HUES64 (cell line): ENCODE data around the gene GSDMA.

Experiments used
- H3K27ac ChIP-seq: 2 replicates; pipeline ENCODE4 v1.7.0; 2013; ENCODE audit warnings: low read depth, low read length, inconsistent platforms
- H3K27me3 ChIP-seq: 2 replicates; pipeline ENCODE4 v1.6.1; 2013; ENCODE audit warnings: mild to moderate bottlenecking, low read length; ENCODE audit not compliant: insufficient read depth
- H3K36me3 ChIP-seq: 2 replicates; pipeline ENCODE4 v1.6.1; 2013; ENCODE audit warnings: mild to moderate bottlenecking, low read length; ENCODE audit not compliant: insufficient read depth
- H3K4me1 ChIP-seq: 2 replicates; pipeline ENCODE4 v1.6.1; 2013; ENCODE audit warnings: mild to moderate bottlenecking, low read length, moderate library complexity; ENCODE audit not compliant: insufficient read depth
- H3K4me3 ChIP-seq: 2 replicates; pipeline ENCODE4 v1.5.1; 2013; ENCODE audit warnings: mild to moderate bottlenecking, low read length, moderate library complexity
- H3K9ac ChIP-seq: 2 replicates; pipeline ENCODE4 v1.6.1; 2013; ENCODE audit warnings: mild to moderate bottlenecking, low read depth, low read length
- H3K9me3 ChIP-seq: 2 replicates; pipeline ENCODE4 v1.6.1; 2013; ENCODE audit warnings: low read depth, low read length; ENCODE audit not compliant: insufficient read depth
- WGBS: fragments of 150-250, 120-280 bp; methylation state at CpG from one replicate; pipeline ENCODE4 v1.1.7; 2013; ENCODE audit warnings: missing lambda C conversion rate; 5-methylcytosine and 5-hydroxymethylcytosine counted together

GSDMA gene

GRCh38 chr17:39966771-39967170 lies 4.0 kb downstream of the GSDMA start:
- H3K4me1 ChIP-seq = no peaks in the 10 kb centered on the region
- H3K9me3 ChIP-seq = no peaks in the 10 kb centered on the region
- no peak overlapping the region for H3K4me3 ChIP-seq
- H3K9ac ChIP-seq = no peak overlapping the region
- H3K27me3 ChIP-seq = peaks cover 3% of the 10 kb centered on the region; the same call in 1 of the 2 replicates
- 91% methylated on average over 6 of the region's 6 CpGs for WGBS
- no peaks in the 10 kb centered on the region for H3K36me3 ChIP-seq
- H3K27ac ChIP-seq = no peak overlapping the region

DNA sequence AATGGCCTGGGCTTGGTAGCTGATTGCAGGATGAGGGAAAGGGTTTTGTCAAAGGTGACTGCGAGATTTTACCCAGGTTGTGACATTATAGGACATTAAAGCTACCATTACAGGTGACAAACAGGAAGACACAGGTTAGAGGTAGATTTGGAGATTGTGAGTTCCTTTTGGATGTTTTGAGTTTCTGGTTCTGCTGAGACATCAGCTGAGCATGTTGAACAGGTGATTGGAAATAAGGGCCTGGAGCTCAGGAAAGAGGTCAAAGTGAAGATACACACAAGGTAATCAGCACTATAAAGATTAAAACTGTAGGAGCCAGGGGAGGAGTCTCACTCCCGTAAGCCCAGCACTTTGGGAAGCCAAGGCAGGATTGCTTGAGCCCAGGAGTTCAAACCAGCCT lies 6.0 kb downstream of the GSDMA start:
- Histone ChIP-seq H3K4me1 (no peaks in the 10 kb centered on the region), H3K9ac (no peak overlapping the region), H3K9me3 (no peaks in the 10 kb centered on the region), H3K36me3 (no peaks in the 10 kb centered on the region), H3K27me3 (peaks cover 3% of the 10 kb centered on the region; the same call in 1 of the 2 replicates), H3K27ac (no peak overlapping the region), H3K4me3 (no peak overlapping the region)
- 84% methylated on average over 2 of the region's 2 CpGs for WGBS

DNA sequence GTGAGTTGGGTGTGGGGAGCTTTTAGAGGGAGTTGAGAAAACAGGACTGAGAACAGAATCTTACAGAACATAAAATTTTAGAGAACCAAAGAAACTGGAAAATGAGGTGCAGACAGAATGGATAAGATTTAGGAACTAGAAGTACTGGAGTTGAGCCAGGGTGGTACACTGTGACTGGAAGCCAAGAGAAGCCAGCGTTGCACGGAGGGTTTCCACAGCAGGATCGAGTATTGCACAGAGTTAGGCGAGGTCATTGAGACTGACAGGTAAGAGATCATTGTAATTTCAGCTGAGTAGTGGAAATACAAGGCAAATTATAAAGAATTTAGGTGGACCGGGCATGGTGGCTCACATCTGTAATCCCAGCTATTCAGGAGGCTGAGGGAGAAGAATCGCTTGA lies 6.6 kb downstream of the GSDMA start:
- Histone ChIP-seq H3K27me3 (peaks cover 3% of the 10 kb centered on the region; the same call in 1 of the 2 replicates), H3K27ac (no peak overlapping the region), H3K9me3 (no peaks in the 10 kb centered on the region), H3K4me1 (no peaks in the 10 kb centered on the region), H3K9ac (no peak overlapping the region), H3K36me3 (no peaks in the 10 kb centered on the region), H3K4me3 (no peak overlapping the region)
- 93% methylated on average over 6 of the region's 6 CpGs for WGBS

DNA sequence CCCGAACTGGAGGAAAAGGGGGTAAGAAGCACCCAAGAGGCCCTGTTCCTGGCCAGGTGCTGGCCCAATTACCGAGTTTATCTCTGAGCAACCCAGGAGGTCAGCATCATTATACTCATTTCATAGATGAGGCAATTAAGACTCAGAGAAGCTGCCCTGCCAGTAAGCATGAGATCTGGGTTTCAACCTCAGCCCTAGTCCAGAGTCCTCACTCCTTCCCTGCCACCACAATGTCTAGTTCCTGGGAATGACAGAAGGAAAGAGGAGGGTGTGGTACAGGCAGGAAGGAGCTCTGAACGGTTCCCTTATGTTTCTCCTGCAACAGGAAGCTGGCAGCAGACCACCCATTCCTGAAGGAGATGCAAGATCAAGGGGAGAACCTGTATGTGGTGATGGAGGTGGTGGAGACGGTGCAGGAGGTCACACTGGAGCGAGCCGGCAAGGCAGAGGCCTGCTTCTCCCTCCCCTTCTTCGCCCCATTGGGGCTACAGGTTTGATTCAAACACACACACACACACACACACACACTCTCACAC lies 7.4 kb downstream of the GSDMA start:
- Histone ChIP-seq H3K4me1 (no peaks in the 10 kb centered on the region), H3K27me3 (peaks cover 3% of the 10 kb centered on the region; the same call in 1 of the 2 replicates), H3K27ac (no peak overlapping the region), H3K9ac (no peak overlapping the region), H3K4me3 (no peak overlapping the region), H3K36me3 (no peaks in the 10 kb centered on the region), H3K9me3 (no peaks in the 10 kb centered on the region)
- 81% methylated on average over 7 of the region's 7 CpGs for WGBS

DNA sequence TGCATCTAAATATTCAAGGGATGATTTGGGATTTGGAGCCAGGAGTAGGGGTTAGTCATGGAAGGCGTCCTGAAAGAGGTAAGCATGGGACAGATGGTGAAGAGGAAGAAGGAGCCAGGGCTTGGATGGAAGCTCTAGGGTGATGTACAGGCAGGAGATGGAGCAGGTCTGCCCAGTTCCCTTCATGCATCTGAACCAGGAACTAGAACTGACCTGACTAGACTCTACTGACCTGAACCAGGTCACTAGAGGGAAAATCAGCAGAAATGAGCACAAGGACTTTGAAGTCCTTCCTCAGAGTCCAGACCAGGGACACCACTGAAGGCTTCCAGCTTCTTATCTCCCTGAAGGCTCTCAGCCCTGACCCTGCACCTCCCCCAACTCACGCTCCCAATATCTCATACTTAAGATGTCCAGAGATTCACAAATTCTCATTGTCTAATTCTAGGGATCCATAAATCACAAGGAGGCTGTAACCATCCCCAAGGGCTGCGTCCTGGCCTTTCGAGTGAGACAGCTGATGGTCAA lies 8.3 kb downstream of the GSDMA start:
- no peaks in the 10 kb centered on the region for H3K4me1 ChIP-seq
- H3K4me3 ChIP-seq = no peak overlapping the region
- H3K27ac ChIP-seq = no peak overlapping the region
- H3K9ac ChIP-seq = no peak overlapping the region
- peaks cover 3% of the 10 kb centered on the region; the same call in 1 of the 2 replicates for H3K27me3 ChIP-seq
- H3K36me3 ChIP-seq = no peaks in the 10 kb centered on the region
- whole genome bisulfite sequencing = 96% methylated on average over 4 of the region's 4 CpGs
- H3K9me3 ChIP-seq = no peaks in the 10 kb centered on the region

GRCh38 chr17:39972271-39972670 lies 9.5 kb downstream of the GSDMA start:
- Histone ChIP-seq H3K4me1 (no peaks in the 10 kb centered on the region), H3K27me3 (peaks cover 3% of the 10 kb centered on the region; the same call in 1 of the 2 replicates), H3K9me3 (no peaks in the 10 kb centered on the region), H3K36me3 (no peaks in the 10 kb centered on the region), H3K27ac (no peak overlapping the region), H3K4me3 (no peak overlapping the region), H3K9ac (no peak overlapping the region)
- 69% methylated on average over 3 of the region's 3 CpGs for WGBS

GRCh38 chr17:39973496-39973895 lies 10.7 kb downstream of the GSDMA start:
- Histone ChIP-seq H3K27ac (no peak overlapping the region), H3K36me3 (no peaks in the 10 kb centered on the region), H3K9me3 (no peaks in the 10 kb centered on the region), H3K4me1 (no peaks in the 10 kb centered on the region), H3K27me3 (peaks cover 3% of the 10 kb centered on the region; the same call in 1 of the 2 replicates), H3K4me3 (no peak overlapping the region), H3K9ac (no peak overlapping the region)
- WGBS = 99% methylated on average over 2 of the region's 2 CpGs

DNA sequence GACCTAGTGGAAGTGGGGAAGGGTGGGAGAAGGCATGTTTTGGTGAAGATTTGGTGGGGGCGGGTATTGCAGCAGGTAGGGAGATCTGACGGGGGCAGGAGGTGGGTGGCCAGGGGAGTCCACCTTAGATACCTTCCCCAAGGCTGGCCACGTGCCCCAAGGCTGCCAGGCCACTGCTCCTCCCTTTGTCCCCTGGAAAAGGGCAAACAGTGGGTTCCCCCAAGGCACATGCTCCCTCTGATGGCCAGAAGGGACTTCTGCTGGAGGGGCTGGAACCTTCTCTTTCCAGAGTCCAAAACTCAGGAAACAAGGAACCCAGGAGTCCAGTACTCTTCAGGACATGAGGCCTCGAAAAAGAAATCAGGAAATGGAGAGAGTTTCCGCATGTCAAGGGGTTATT lies 11.6 kb downstream of the GSDMA start:
- Histone ChIP-seq H3K27ac (no peak overlapping the region), H3K4me3 (no peak overlapping the region), H3K9ac (no peak overlapping the region), H3K27me3 (peaks cover 3% of the 10 kb centered on the region; the same call in 1 of the 2 replicates), H3K9me3 (no peaks in the 10 kb centered on the region), H3K4me1 (peaks cover 6% of the 10 kb centered on the region), H3K36me3 (no peaks in the 10 kb centered on the region)
- WGBS = 90% methylated on average over 5 of the region's 5 CpGs

- H3K9ac ChIP-seq = no peak overlapping the region
- no peak overlapping the region for H3K4me3 ChIP-seq
- H3K9me3 ChIP-seq = no peaks in the 10 kb centered on the region
- H3K27ac ChIP-seq = no peak overlapping the region
- H3K36me3 ChIP-seq = no peaks in the 10 kb centered on the region
- no peaks in the 10 kb centered on the region for H3K27me3 ChIP-seq
- 84% methylated on average over 4 of the region's 4 CpGs for WGBS
- peaks cover 10% of the 10 kb centered on the region for H3K4me1 ChIP-seq
Measured at GRCh38 chr17:39975801-39976200, 13.0 kb downstream of the GSDMA start.

DNA sequence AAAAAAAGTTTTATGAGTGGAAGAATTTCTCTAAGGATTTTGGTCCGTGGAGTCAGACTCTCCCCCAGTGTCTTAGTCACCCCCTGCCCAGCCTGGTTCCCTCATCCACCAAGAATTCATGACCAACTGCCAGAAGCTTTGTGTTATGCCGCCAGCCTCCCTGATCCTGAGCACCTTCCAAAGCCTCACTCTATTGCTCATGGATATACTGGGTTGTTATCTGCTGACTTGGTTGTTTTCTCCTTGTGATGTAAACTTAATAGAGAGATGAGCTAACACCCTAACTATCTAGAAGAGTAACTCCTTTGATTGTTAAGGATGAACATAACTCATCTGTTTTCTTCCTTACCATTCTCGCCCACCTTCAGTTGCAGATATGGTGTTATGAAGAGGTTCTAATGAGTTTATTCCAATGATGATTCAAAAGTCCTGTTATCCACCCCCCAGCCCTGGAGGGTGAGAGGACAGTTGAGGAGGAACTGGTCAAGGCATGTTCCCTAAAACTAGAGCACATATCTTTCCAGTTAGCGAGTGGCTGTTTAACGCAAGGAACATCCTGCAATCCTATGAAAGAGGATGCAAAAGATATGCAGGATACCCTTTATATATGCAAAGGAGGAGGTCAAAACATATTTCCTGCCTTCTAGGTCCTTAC lies 16.3 kb downstream of the GSDMA start:
- WGBS = 69% methylated on average over 4 of the region's 5 CpGs
- no peaks in the 10 kb centered on the region for H3K9me3 ChIP-seq
- peaks cover 18% of the 10 kb centered on the region for H3K4me1 ChIP-seq
- H3K27me3 ChIP-seq = no peaks in the 10 kb centered on the region
- peak overlapping the region; percentile 97 for H3K4me3 ChIP-seq
- H3K27ac ChIP-seq = no peak overlapping the region
- peak overlapping the region; percentile 3; the same call in 1 of the 2 replicates for H3K9ac ChIP-seq
- H3K36me3 ChIP-seq = peaks cover 7% of the 10 kb centered on the region

- Histone ChIP-seq H3K36me3 (peaks cover 15% of the 10 kb centered on the region), H3K9ac (peak overlapping the region; percentile 95), H3K27me3 (no peaks in the 10 kb centered on the region), H3K27ac (peak overlapping the region; percentile 86; the same call in 1 of the 2 replicates), H3K9me3 (no peaks in the 10 kb centered on the region), H3K4me3 (peak overlapping the region; percentile 97), H3K4me1 (peaks cover 18% of the 10 kb centered on the region)
- WGBS = 4% methylated on average over 10 of the region's 10 CpGs
Measured at GRCh38 chr17:39979893-39980350, 17.1 kb downstream of the GSDMA start.
